HUES48 (cell line): ENCODE data around the gene ALG9.
"Not testable (repeated sequence)": the region's sequence is repeated elsewhere in the genome, so short reads cannot be mapped to it uniquely, and the experiment has no call there.

Experiments
- H3K27ac ChIP-seq: one replicate; pipeline ENCODE4 v1.7.0; 2013; ENCODE audit warnings: low read depth, low read length, inconsistent platforms
- H3K27me3 ChIP-seq: 2 replicates; pipeline ENCODE4 v1.6.1; 2013; ENCODE audit warnings: mild to moderate bottlenecking, low read length; ENCODE audit not compliant: control insufficient read depth, insufficient read depth
- H3K36me3 ChIP-seq: 2 replicates; pipeline ENCODE4 v1.6.1; 2013; ENCODE audit warnings: low read length; ENCODE audit not compliant: control insufficient read depth, insufficient read depth
- H3K4me1 ChIP-seq: 2 replicates; pipeline ENCODE4 v1.6.1; 2013; ENCODE audit warnings: mild to moderate bottlenecking, low read length; ENCODE audit not compliant: control insufficient read depth, insufficient read depth
- H3K4me3 ChIP-seq: 2 replicates; pipeline ENCODE4 v1.5.1; 2013; ENCODE audit warnings: mild to moderate bottlenecking, low read depth, low read length
- H3K9ac ChIP-seq: 2 replicates; pipeline ENCODE4 v1.6.1; 2013; ENCODE audit warnings: mild to moderate bottlenecking, low read depth, low read length, moderate library complexity
- H3K9me3 ChIP-seq: 2 replicates; pipeline ENCODE4 v1.6.1; 2013; ENCODE audit warnings: low read length; ENCODE audit not compliant: control insufficient read depth, insufficient read depth

ALG9 gene

GRCh38 chr11:111778047-111778558 is 93.3 kb downstream of the ALG9 start:
- H3K9me3 ChIP-seq = no peaks in the 10 kb centered on the region
- H3K9ac ChIP-seq = no peak overlapping the region
- H3K27ac ChIP-seq = peak overlapping the region; percentile 31
- no peak overlapping the region for H3K4me3 ChIP-seq
- no peaks in the 10 kb centered on the region for H3K36me3 ChIP-seq
- H3K27me3 ChIP-seq = no peaks in the 10 kb centered on the region
- no peaks in the 10 kb centered on the region for H3K4me1 ChIP-seq

GRCh38 chr11:111777094-111778046 is 94.0 kb downstream of the ALG9 start:
- H3K9me3 ChIP-seq = no peaks in the 10 kb centered on the region
- H3K9ac ChIP-seq = no peak overlapping the region
- H3K27ac ChIP-seq = peak overlapping the region; percentile 31
- no peaks in the 10 kb centered on the region for H3K27me3 ChIP-seq
- no peaks in the 10 kb centered on the region for H3K36me3 ChIP-seq
- no peaks in the 10 kb centered on the region for H3K4me1 ChIP-seq
- no peak overlapping the region for H3K4me3 ChIP-seq

- Histone ChIP-seq H3K27me3 (no peaks in the 10 kb centered on the region), H3K4me1 (peaks cover 3% of the 10 kb centered on the region; the same call in 1 of the 2 replicates), H3K27ac (no peak overlapping the region), H3K36me3 (no peaks in the 10 kb centered on the region), H3K9ac (no peak overlapping the region), H3K9me3 (no peaks in the 10 kb centered on the region), H3K4me3 (no peak overlapping the region)
These were observed 94.8 kb downstream of the ALG9 start for GRCh38 chr11:111776398-111777093.

- H3K27me3 ChIP-seq = no peaks in the 10 kb centered on the region
- H3K4me3 ChIP-seq = no peak overlapping the region
- H3K4me1 ChIP-seq = peaks cover 13% of the 10 kb centered on the region; the same call in 1 of the 2 replicates
- H3K27ac ChIP-seq = no peak overlapping the region
- H3K36me3 ChIP-seq = no peaks in the 10 kb centered on the region
- H3K9me3 ChIP-seq = no peaks in the 10 kb centered on the region
- no peak overlapping the region for H3K9ac ChIP-seq
These were observed 96.2 kb downstream of the ALG9 start for GRCh38 chr11:111774955-111775710.

- Histone ChIP-seq H3K36me3 (no peaks in the 10 kb centered on the region), H3K4me3 (no peak overlapping the region), H3K9ac (no peak overlapping the region), H3K27me3 (no peaks in the 10 kb centered on the region), H3K4me1 (peaks cover 25% of the 10 kb centered on the region; the same call in 1 of the 2 replicates), H3K27ac (no peak overlapping the region), H3K9me3 (no peaks in the 10 kb centered on the region)
These were observed 98.8 kb downstream of the ALG9 start for GRCh38 chr11:111772535-111772934.

- H3K27ac ChIP-seq, H3K36me3 ChIP-seq, H3K9me3 ChIP-seq, H3K9ac ChIP-seq, H3K27me3 ChIP-seq, H3K4me3 ChIP-seq: not testable (repeated sequence)
- H3K4me1 ChIP-seq = peaks cover 29% of the 10 kb centered on the region; the same call in 1 of the 2 replicates
These were observed 100.2 kb downstream of the ALG9 start for GRCh38 chr11:111771205-111771604.

- Histone ChIP-seq H3K9ac (no peak overlapping the region), H3K9me3 (no peaks in the 10 kb centered on the region), H3K4me1 (peaks cover 29% of the 10 kb centered on the region; the same call in 1 of the 2 replicates), H3K27me3 (no peaks in the 10 kb centered on the region), H3K27ac (no peak overlapping the region), H3K36me3 (no peaks in the 10 kb centered on the region), H3K4me3 (no peak overlapping the region)
These were observed 100.7 kb downstream of the ALG9 start for GRCh38 chr11:111770581-111771134.

- Histone ChIP-seq H3K27ac (peak overlapping the region; percentile 87), H3K4me1 (peaks cover 41% of the 10 kb centered on the region), H3K36me3 (peaks cover 29% of the 10 kb centered on the region), H3K27me3 (no peaks in the 10 kb centered on the region), H3K4me3 (peak overlapping the region; percentile 91), H3K9me3 (no peaks in the 10 kb centered on the region), H3K9ac (peak overlapping the region; percentile 92)
These were observed 104.6 kb downstream of the ALG9 start for GRCh38 chr11:111766834-111767142.

- Histone ChIP-seq H3K4me3 (peak within 1 kb of the TSS; percentile 91), H3K9me3 (no peaks in the 10 kb centered on the region), H3K27ac (peak within 1 kb of the TSS; percentile 87), H3K4me1 (peaks cover 36% of the 10 kb centered on the region), H3K36me3 (peaks cover 35% of the 10 kb centered on the region), H3K9ac (peak within 1 kb of the TSS; percentile 92), H3K27me3 (no peaks in the 10 kb centered on the region)
These were observed 105.2 kb downstream of the ALG9 start, which contains the start of gene PPP2R1B for GRCh38 chr11:111765984-111766833. Gene PPP2R1B, minus strand, starts transcription at chr11:111766389. Its CDS starts 28 bp downstream, at chr11:111766361.
